Stomach (tissue), 9 donors: ENCODE results near the gene MEX3A. TPM values are rescaled to one million over a fixed set of nuclear protein-coding genes. Genes with fewer than 3 reads are reported as not detected.

Source experiments
- DNase-seq, 2 donors: peaks; one replicate each; pipeline versions ENCODE4 v3.0.0 to v3.0.0-alpha.2; 2013 to 2019
- H3K27ac ChIP-seq, 5 donors: fragments of 200-600 bp in 4 of 5; sonication (generic) in 4 of 5; one replicate each; pipeline ENCODE4 v1.5.1; 2013 to 2019; ENCODE audit warnings: mild to moderate bottlenecking in 1 of 5, moderate library complexity in 1 of 5
- H3K27me3 ChIP-seq, 3 donors: fragments of 200-600 bp; sonication (generic); one replicate each; pipeline ENCODE4 v1.5.1; 2017 to 2019; ENCODE audit warnings: mixed run types in 1 of 3
- H3K36me3 ChIP-seq, 4 donors: fragments of 200-600 bp; sonication (generic); 1 replicate in 3 of 4; 2 replicates in 1 of 4; pipeline ENCODE4 v1.5.1; 2016 to 2019
- H3K4me1 ChIP-seq, 4 donors: fragments of 200-600 bp; sonication (generic); one replicate each; pipeline ENCODE4 v1.5.1; 2016 to 2019
- H3K4me3 ChIP-seq, 4 donors: fragments of 200-600 bp; sonication (generic) in 3 of 4; one replicate each; pipeline ENCODE4 v1.5.1; 2016 to 2019; ENCODE audit warnings: mild to moderate bottlenecking in 1 of 4
- H3K9me3 ChIP-seq, 4 donors: fragments of 200-600 bp; sonication (generic); one replicate each; pipeline ENCODE4 v1.5.1; 2016 to 2019
- EP300 ChIP-seq: sonication (generic); formaldehyde crosslinking; IDR thresholded peaks from one replicate; pipeline ENCODE4 v1.6.1; 2017; ENCODE audit warnings: antibody characterized with exemption
- POLR2A ChIP-seq, 4 donors: fragments of 450-650 bp; IDR thresholded peaks; one replicate each; pipeline ENCODE4 v1.6.1; 2016; ENCODE audit warnings: antibody characterized with exemption in 4 of 4, control low read depth in 2 of 4, mild to moderate bottlenecking in 1 of 4, moderate library complexity in 1 of 4
- POLR2AphosphoS5 ChIP-seq, 3 donors: sonication (generic); formaldehyde crosslinking; IDR thresholded peaks; one replicate each; pipeline ENCODE4 v1.6.1; 2016; ENCODE audit warnings: antibody characterized with exemption in 3 of 3
- WGBS, 5 donors: extraction: QIAGEN DNeasy Blood & Tissue Kit in 3 of 5; methylation state at CpG; one replicate each; pipeline versions ENCODE4 v1.1.5 to v1.1.7; 2013 to 2018; 5-methylcytosine and 5-hydroxymethylcytosine counted together
- intact Hi-C: fragments of 100-400 bp; cut with DNase I; formaldehyde crosslinking; loops from one replicate; pipeline ENCODE4 v1.15.1; 2023; ENCODE audit warnings: low total_unique reads
- polyA plus RNA-seq, 3 donors: library from polyadenylated mRNA; stranded (reverse); fragments of 200-250 nt; gene quantifications; one replicate each; pipeline ENCODE4 v1.2.3, GENCODE V29; 2013
- total RNA-seq, 5 donors: library from RNA; depleted of rRNA; stranded (reverse); fragments of >200 nt; gene quantifications; one replicate each; pipeline versions ENCODE4 v1.1.0 to v1.2.3, GENCODE V29; 2014 to 2016
- TF ChIP-seq, protein P1 (sequence below), 7 experiments: fragments of 450-650 bp in 4 of 7; fragments of 200-600 bp in 3 of 7; sonication (generic) in 3 of 7; IDR thresholded peaks; one replicate each; pipeline ENCODE4 v1.5.1; 2016 to 2019; ENCODE audit warnings: antibody characterized with exemption in 7 of 7, control low read depth in 2 of 7, mild to moderate bottlenecking in 1 of 7
- donor health status: healthy with polysubstance abuse.
- donor health status: Bipolar disorder and iron deficiency.
- donor health status: healthy.

The MEX3A gene
- total and polyA plus RNA-seq, 8 donors: 0.25 to 11.0 (median 1.5) TPM; not detected in 3

DNA sequence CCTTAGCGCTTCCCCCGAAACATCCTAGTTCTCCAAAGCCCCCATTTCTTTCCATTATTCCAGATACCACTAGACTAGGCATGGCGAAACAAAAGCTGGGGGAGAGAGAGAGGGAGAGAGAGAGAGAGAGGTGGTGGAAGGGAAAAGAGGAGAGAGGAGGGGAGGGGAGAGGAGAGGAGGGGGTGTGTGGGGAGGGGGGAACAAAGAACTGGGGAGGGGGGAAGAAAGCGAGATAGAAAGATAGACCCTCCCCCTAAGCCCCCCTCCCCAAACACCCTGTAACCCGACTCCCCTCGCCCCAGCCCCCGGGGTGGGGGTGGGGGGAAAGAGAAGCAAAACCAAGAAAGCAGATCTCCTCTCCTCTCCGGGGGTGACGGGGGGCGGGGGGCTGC lies 352 bp downstream of the MEX3A start:
- 0 to 3% (median 2%) methylated on average over 6 to 10 of the region's 10 CpGs for WGBS, 5 donors

DNA sequence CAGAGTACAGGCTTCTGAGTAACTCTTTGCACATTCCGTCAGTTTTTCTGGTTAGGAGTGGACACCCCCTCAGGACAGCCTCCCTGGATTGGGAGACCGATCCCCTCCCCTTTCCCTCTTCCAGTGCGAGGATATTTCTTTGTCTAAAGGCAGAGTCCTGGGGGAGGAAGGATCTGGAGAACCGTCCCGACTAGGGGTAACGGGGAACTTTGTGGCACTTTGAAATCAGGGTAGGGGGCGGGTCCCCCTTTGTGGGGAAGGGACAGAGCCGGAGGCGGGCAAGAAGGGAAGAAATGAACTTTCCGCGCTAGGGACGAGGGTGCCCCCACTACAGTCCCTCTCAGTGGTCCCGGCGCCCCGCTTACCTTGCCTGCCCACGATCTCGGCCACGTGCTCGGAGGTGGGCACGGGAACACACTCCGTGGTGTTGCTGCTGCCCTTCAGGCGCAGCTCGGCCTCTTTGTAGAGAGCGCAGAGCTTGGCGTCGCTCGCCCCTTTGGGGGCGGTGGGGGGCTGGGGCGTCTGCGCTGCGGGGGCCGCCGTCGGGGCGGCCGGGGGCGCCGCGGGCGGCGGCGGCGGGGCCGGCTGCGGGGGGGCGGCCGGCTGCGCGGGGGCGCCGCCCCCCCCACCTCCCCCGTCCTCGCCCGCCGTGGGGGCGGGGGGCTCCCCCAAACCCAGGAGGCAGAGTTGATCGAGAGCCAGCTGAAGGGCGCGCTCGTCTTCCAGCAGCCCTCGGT lies 917 bp downstream of the MEX3A start:
- intact Hi-C loops: no loop called here
- peak in 1 of 2 donors; percentile 73 for DNase-seq
- H3K36me3 ChIP-seq: no peaks in the 10 kb centered on the region
- no peaks in the 10 kb centered on the region for H3K9me3 ChIP-seq
- peak overlapping the region; percentile 82 to 97 (median 86) for H3K4me3 ChIP-seq
- H3K4me1 ChIP-seq: peaks cover 19 to 36% (median 28%) of the 10 kb centered on the region in 4 donors
- WGBS, 5 donors: 5 to 9% (median 8%) methylated on average over 28 to 55 of the region's 61 CpGs
- no peak overlapping the region for H3K27ac ChIP-seq
- H3K27me3 ChIP-seq: peaks cover 0 to 21% (median 0%) of the 10 kb centered on the region in 3 donors
- TF ChIP-seq EP300: no peak
- TF ChIP-seq, protein P1, sequence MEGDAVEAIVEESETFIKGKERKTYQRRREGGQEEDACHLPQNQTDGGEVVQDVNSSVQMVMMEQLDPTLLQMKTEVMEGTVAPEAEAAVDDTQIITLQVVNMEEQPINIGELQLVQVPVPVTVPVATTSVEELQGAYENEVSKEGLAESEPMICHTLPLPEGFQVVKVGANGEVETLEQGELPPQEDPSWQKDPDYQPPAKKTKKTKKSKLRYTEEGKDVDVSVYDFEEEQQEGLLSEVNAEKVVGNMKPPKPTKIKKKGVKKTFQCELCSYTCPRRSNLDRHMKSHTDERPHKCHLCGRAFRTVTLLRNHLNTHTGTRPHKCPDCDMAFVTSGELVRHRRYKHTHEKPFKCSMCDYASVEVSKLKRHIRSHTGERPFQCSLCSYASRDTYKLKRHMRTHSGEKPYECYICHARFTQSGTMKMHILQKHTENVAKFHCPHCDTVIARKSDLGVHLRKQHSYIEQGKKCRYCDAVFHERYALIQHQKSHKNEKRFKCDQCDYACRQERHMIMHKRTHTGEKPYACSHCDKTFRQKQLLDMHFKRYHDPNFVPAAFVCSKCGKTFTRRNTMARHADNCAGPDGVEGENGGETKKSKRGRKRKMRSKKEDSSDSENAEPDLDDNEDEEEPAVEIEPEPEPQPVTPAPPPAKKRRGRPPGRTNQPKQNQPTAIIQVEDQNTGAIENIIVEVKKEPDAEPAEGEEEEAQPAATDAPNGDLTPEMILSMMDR (IDR thresholded peaks at IDR 0.05): no peak
- no peak for TF ChIP-seq POLR2A (IDR thresholded peaks at IDR 0.05)
- TF ChIP-seq POLR2AphosphoS5 (IDR thresholded peaks at IDR 0.05): no peak

More for the DNA sequence above, 352 bp downstream of the MEX3A start:
- H3K4me3 ChIP-seq: peak overlapping the region; percentile 82 to 97 (median 86)
- intact Hi-C loops: no loop called here
- DNase-seq: no peak
- no peaks in the 10 kb centered on the region for H3K36me3 ChIP-seq
- TF ChIP-seq, protein P1 (IDR thresholded peaks at IDR 0.05): no peak
- TF ChIP-seq POLR2A (IDR thresholded peaks at IDR 0.05): no peak
- TF ChIP-seq EP300: no peak
- no peak for TF ChIP-seq POLR2AphosphoS5 (IDR thresholded peaks at IDR 0.05)
- no peaks in the 10 kb centered on the region for H3K9me3 ChIP-seq
- H3K27ac ChIP-seq: peak overlapping the region in 3 of 5 donors; percentile 53 to 81 (median 77)
- H3K4me1 ChIP-seq: peaks cover 19 to 35% (median 25%) of the 10 kb centered on the region in 4 donors
- H3K27me3 ChIP-seq: peaks cover 0 to 18% (median 0%) of the 10 kb centered on the region in 3 donors

DNA sequence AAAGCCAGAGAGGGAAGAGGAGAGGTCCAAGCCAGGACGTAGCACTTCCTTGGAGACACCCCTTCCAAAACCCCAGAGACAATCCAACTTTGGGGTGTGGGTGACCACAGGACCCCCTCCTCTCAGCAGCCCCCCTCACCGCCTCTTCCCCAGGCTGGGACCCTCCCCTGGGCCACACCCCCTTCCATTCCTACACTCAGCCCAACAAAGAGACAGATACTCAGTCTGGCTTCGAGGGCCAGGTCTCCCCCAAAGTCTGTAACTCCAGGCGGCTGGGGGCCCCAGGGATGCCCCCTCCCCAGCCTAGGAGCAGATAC lies 1.4 kb downstream of the MEX3A start:
- Histone ChIP-seq H3K4me1 (peaks cover 22 to 38% (median 30%) of the 10 kb centered on the region in 4 donors), H3K36me3 (no peaks in the 10 kb centered on the region), H3K27me3 (peaks cover 0 to 21% (median 0%) of the 10 kb centered on the region in 3 donors), H3K4me3 (peak overlapping the region in 1 of 4 donors; percentile 97), H3K27ac (no peak overlapping the region), H3K9me3 (no peaks in the 10 kb centered on the region)
- peak in 1 of 2 donors; percentile 60 for DNase-seq
- TF ChIP-seq POLR2AphosphoS5 (IDR thresholded peaks at IDR 0.05) (no peak), EP300 (no peak), POLR2A (IDR thresholded peaks at IDR 0.05) (no peak)
- TF ChIP-seq, protein P1 (IDR thresholded peaks at IDR 0.05): no peak
- intact Hi-C loops: no loop called here
- 42 to 69% (median 50%) methylated on average over 4 of the region's 4 CpGs for WGBS, 5 donors

DNA sequence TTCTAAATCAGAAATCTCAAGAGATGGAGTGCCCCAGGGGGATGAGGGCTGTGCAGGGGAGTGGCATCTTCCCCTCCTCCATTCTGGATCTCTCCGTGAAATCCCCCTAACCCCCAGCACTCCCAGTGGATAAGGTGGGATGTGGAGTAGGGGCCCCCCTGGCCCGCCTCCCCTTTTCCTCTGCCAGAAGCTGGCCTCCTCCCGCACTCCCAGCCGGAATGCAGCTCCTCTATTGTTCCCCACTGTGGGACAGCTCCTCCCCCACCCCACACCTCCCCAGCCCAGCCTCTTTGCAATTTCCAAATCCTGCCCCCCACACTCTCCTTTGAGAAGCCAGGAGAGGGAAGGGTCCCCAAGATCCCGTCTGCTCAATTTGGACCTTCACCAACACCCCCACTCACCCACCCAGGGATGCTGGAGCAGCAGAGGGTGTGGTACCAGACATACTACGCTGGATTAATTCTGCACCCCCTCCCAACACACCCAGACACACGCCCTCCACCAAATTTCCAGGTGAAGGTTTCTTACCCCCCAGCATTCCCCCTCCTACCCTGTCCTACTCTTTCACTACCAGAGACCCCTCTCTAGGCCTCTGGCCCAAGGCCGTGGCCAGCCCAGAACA lies 1.9 kb downstream of the MEX3A start:
- no peak overlapping the region for H3K4me3 ChIP-seq
- TF ChIP-seq POLR2A (IDR thresholded peaks at IDR 0.05) (no peak), POLR2AphosphoS5 (IDR thresholded peaks at IDR 0.05) (no peak), EP300 (no peak)
- TF ChIP-seq, protein P1 (IDR thresholded peaks at IDR 0.05): no peak
- intact Hi-C loops: no loop called here
- no peaks in the 10 kb centered on the region for H3K36me3 ChIP-seq
- DNase-seq: peak in 1 of 2 donors; percentile 59
- H3K9me3 ChIP-seq: no peaks in the 10 kb centered on the region
- 53 to 64% (median 59%) methylated on average over 8 of the region's 8 CpGs for WGBS, 5 donors
- H3K27ac ChIP-seq: no peak overlapping the region
- peaks cover 23 to 43% (median 32%) of the 10 kb centered on the region in 4 donors for H3K4me1 ChIP-seq
- peaks cover 0 to 21% (median 0%) of the 10 kb centered on the region in 3 donors for H3K27me3 ChIP-seq
